ENCODE measurements around the gene MSRB3.

MSRB3 gene

DNA sequence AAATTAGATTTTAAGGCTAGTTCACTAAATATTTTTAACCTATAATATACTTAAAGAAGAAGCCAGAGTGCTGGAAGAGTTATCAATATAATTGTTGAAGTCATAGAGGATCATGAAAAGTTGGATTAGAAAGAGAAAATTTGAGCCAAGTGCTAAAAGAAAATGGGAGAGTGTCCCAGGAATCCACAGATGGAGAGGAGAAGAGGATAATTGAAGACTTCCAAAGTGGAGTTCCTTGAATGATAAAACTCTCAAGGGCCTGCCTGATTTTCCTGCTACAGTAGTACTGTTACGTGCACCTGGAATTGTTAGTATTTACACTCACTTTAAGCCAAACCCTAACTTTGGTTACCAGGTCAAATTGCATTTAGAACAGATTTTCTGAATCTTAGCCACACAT, 113.2 kb downstream of the MSRB3 start:
- no peak for DNase-seq (ENCODE audit: low read depth in 2 of 2)

DNA sequence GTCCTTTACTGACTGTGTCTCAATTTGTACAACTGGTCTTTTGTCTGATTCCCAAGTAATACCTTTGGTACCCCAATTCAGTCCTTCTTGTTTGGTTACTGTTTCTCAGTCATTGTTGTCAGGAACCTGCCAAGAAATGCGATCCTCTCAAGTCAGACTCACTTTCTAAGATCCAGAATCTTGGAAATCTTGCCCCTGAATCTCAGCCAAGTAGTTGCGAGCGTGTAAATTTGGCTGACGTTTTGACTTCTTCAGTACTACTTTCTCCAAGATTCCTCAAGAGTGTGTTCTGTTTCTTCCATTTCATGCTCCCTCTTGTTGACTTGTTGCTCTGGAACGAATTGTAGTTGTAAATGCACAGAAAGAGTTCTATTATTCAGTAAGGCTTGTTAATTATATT, 114.0 kb downstream of the MSRB3 start:
- no peak for DNase-seq (ENCODE audit: low read depth in 2 of 2)

DNA sequence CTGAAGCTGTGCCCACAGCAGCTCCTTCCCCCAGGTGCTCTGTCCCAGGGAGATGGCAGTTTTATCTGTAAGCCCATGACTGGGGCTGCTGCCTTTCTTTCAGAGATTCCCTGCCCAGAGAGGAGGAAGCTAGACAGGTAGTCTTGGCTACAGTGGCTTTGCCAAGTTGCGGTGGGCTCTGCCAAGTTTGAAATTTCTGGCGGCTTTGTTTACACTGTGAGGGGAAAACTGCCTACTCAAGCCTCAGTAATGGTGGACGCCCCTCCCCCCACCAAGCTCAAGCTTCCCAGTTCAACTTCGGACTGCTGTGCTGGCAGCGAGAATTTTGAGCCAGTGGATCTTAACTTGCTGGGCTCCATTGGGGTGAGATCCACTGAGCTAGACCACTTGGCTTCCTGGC, 124.7 kb downstream of the MSRB3 start:
- no peak for DNase-seq (ENCODE audit: low read depth in 2 of 2)

DNA sequence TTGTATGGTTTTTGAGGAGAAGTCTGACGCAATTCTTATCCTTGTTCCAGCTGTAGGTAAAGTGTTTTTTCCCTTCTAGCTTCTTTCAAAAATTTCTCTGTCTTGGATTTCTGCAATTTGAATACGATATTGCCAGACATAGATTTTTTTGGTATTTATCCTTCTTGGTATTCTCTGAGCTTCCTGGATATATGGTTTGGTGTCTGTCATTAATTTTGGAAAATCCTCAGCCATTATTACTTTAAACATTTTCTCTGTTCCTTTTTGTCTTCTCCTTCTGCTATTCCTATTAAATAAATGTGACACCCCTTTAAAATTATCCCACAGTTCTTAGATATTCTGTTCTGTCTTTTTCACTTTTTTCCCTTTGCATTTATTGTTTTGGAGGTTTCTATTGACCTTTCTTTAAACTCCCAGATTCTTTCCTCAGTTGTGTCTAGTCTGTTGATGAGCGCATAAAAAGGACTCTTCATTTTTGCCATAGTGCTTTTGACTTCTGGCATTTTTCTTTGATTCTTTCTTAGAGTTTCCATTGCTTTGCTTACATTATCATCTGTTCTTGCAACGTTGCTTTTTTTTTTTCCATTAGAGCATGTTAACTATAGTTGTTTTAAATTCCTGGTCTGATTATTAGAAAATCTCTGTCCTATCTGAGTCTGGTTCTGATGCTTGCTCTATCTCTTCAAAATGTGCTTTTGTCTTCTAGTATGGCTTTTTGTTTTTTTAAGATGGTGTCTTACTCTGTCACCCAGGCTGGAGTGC, 129.1 kb downstream of the MSRB3 start:
- no peak for DNase-seq (ENCODE audit: low read depth in 2 of 2)

DNA sequence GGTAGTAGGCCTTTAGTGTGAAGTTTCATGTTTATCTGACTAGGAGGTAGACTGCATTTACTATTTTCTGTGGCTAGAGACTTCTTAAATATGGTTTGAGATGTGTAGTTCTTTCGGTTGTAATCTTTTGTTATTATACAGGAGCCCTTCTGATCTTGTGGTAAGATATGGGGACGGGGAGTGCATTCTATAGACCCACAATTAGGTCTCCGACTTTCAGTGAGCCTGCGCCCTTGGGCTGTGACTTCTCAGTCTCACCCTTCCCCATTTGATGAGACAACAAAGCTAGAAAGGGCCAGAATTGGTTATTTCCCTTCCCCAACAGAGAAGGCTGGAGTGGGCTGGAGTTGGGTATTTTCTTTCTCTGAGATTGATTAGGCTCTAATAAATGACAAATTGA, 130.0 kb downstream of the MSRB3 start:
- no peak for DNase-seq (ENCODE audit: low read depth in 2 of 2)

DNA sequence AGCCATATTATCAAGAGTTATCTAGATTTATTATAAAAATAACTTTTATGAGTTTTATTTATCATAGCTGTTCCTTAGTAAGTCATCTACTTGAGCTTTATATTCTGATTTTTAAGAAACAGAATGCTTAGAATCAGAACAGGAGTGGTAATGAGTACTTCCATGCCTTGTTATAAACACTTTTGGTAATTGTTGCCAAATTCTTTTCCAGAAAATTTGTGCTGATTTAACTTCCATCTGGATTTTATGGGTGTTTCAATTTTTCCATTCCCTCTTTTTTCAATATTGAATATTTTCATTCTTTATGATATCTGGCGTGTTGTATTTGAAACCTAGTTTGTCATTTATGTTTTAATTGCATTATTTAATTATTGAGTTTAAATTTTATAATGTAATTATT, 131.2 kb downstream of the MSRB3 start:
- DNase-seq (ENCODE audit: low read depth in 2 of 2) = no peak

DNA sequence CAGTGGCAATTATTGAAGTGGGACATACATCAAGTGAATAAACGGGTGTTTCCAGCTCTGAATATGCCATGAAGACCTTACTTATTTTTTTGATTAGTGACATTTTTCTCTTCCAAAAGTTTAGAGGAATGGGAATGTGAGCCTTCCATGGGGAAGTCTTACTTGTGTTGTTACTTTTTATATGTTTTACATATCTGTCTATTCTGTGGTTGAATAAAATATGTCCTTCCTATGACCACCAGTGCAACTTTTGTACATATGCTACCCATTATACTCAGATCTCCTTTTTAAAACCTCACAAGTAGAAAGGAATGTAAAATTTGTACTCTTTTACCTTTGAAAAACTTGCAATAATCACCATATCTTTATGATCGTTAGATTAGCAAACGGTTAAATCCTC, 132.7 kb downstream of the MSRB3 start:
- DNase-seq (ENCODE audit: low read depth in 2 of 2) = peak; percentile 36 to 40

DNA sequence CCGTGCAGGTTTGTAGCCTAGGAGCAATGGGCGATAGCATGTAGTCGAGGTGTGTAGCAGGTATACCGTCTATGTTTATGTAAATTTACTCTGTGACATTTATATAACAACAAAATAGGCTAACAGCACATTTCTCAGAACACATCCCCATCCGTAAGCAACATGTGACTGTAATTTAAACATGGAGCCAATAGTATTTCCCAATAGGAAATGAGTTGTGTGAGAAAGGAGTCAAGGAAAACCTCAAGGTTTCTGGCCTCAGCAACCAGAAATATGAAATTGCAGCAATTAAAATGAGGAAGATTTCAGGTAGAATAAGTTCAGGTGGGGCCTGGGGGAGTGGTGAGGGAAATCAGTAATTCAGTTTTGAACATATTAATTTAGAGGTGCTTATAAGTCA, 136.0 kb downstream of the MSRB3 start:
- no peak for DNase-seq (ENCODE audit: low read depth in 2 of 2)

DNA sequence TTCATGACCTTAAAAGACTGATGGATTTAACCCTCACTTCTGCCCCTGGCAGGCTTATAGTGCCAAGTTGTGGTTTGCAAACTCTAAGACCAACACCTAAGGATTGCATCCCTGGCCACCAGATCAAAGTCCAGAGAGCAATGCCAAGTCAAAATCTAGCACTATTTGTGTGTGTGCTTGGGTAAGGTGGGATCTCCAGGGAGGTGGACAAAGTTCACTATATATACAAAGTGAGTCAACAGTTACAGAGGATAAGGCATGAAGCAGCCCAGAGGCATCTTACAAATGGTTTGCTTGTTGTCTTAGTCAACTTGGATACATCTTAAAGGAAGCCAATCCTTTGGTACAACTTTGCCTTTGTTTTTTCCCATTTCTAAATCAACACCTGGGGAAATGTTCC, 137.3 kb downstream of the MSRB3 start:
- no peak for DNase-seq (ENCODE audit: low read depth in 2 of 2)

DNA sequence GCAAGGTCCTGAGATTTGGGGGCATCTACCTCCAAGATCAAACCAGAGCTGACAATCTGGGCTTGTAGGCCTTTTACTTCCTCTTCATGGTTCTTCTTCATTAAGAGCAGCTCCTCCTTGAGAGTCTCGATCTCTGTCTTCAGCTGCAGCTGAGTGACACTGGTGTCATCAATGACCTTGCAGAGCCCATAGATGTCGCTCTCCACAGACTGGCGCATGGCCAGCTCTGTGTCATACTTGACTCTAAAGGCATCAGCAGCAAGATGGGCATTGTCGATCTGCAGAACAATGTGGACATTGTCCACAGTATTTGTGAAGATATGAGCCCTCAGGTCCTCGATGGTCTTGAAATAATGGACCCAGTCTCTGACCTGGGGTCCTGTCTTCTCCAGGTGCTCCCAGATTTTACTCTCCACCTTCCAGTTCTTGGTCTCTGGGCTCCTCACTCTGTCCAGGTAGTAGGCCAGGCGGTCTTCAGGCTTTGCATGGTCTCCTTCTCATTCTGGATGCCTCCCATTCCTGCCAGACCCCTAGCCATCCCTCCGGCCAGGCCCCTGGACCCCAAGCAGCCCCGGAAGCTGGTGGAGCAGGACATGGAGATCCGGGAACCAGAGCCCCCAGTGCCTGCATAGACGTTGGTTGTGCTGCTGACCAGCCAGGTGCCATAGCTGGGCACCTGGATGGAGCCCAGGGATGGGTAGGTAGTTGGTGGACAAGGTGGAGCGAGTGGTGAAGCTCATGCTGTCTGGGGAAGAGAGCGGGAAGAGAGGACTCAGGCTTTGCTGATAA, 141.0 kb downstream of the MSRB3 start:
- no peak for DNase-seq (ENCODE audit: low read depth in 2 of 2)

DNA sequence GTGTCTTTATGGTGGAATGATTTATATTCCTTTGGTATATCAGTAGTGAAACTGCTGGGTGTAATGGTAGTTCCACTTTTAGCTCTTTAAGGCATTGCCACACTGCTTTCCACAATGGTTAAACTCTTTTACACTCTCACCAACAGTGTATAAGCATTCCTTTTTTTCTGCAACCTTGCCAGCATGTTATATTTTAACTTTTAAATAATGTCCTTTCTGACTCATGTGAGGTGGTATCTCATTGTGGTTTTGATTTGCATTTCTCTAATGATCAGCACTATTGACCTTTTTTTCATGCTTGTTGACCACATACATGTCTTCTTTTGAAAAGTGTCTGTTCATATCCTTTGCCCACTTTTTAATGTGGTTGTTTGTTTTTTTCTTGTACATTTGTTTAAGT, 142.5 kb downstream of the MSRB3 start:
- no peak for DNase-seq (ENCODE audit: low read depth in 2 of 2)

DNA sequence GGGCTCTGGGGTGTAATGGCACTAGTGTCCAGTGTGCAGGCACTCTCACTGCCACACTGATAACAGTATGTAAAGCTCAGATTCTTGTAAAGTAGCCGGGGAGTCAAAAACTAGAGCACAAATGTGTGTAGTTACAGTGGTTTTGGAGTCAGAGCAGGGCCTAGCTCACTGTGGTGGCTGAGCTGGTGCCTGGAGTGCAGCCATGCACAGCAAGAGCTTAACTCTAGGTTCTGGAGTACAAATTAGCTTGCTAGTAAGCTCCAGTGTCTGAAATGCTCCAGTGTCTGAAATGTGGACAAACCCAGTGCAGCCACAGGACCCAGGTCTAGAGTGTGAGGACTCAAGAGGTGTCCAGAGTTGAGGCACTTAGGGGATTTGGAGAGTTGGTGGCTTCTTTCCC, 149.2 kb downstream of the MSRB3 start:
- no peak for DNase-seq (ENCODE audit: low read depth in 2 of 2)

DNA sequence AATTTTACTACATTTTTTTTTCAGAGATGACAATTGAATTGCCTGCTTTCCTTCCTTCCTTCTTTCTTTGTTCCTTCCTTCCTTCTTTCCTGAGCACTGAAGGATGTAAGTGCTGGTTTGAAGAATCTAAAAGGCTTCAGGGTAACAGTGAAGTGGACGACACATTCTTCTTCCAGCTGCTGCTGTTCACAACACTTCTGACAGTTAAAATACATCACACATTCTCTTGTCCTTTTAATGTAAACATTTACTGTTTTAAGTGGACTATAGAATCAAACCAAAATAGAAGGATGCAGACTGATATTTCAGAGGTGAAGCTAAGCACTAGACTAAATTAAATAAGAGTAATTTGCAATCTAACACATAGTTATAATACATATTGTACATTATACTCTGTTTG, 151.5 kb downstream of the MSRB3 start:
- DNase-seq (ENCODE audit: low read depth in 2 of 2) = no peak

DNA sequence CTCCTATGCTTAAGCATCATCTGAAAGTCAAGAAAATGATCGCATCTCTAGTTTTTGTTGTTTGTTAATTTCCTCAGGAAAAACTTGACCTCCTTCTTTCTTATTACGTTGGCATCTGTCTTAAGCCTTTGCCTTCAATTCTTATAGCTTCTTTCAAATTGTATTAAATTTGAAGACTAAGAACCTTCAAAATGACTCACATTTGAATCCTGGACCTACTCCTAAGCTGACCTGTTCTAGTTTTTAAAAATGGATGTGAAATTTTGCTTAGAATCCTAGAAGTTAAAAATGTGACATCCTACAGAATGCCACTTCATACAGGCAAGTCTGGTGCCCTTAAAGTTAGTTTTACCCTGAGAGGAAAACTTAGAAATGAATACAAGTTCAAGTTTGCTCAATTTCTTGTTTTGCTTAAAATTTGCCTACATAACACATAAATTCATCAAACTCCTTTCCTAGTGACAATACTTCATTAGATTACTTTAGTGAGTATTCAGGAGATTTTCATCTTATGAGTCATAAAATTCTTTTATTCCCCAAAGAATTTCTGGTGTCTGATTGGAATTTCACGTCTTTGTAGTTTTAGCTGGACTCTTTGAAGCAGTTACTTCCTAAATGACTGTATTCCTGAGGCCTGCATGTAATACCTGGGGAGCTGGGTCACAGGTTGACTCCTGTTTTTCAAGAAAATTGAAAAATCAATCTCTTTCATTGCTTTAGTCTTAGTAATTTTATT, 152.3 kb downstream of the MSRB3 start:
- peak; percentile 58 to 63 for DNase-seq (ENCODE audit: low read depth in 2 of 2)

DNA sequence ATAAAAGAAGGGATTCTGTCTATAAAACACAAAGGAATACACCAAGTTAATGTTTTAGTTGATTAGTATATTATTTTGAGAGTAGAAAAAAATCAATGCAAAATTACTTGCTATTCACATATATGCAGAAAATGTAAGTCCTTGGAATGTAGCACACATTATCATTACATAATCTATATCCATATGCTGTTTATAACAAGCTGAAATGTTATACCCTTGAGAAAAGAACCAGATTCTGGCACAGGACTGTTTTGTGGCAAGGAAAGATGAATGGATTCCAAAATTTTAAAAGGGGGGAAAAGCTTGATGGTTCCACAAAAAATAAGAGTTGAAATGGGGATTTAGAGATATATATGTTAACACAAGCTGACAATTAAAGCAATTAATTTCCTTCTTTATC, 153.6 kb downstream of the MSRB3 start:
- peak in 1 of 2 experiments; percentile 14 for DNase-seq (ENCODE audit: low read depth in 2 of 2)

DNA sequence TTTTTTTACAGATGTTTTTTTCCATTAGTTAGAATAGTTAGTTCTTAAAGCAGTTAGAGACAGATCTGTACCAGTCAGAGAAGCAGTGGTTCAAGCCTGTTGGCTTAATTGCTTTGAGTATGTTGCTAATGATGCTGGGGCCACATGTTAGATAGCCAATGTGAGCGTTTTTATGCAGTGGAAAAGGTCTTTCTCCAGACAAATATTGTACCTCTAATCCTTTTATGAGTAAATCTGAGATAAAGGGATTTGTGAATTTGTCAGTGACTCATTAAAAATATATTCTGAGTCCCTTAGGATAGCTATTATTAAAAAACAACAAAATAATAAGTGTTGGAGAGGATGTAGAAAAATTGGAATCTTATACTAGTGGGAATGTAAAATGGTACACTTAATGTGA, 154.2 kb downstream of the MSRB3 start:
- DNase-seq (ENCODE audit: low read depth in 2 of 2) = no peak

DNA sequence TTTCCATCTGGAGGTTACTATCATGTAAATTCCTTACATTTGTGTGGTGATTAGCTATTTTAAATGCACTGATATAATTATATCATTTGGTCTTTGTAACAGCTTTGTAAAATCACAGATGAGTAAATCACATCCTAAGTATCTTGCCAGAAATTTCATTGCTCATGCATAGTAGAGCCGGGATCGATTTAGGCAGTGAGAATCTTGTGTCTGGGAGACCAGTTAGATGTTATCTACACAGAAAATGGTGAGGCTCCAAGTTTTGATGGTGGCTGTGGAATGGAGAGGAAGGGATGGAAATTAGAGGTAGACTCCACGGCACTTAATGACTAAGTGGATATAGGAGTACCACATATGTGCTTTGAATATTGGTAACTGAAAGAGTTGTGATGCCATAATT, 156.3 kb downstream of the MSRB3 start:
- DNase-seq (ENCODE audit: low read depth in 2 of 2) = no peak

DNA sequence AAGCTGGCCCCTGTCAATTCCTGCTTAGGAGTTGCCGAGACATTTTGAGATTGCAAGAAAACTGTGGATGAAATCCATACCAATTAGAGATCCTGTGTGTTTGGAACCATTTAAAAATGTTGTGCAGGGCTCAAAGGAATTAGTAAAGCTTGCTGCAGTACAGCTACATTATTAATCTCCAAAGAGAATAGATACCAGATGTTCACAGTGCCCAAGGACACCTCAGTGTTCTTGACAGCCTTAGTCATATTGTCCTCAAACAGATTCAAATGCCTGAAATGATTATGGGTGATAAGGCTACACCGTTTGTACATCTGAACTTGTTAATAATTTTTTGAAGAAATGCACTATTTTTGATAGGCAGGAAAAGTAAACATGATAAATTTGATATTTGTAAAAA, 164.6 kb downstream of the MSRB3 start:
- peak in 1 of 2 experiments; percentile 32 for DNase-seq (ENCODE audit: low read depth in 2 of 2)

DNA sequence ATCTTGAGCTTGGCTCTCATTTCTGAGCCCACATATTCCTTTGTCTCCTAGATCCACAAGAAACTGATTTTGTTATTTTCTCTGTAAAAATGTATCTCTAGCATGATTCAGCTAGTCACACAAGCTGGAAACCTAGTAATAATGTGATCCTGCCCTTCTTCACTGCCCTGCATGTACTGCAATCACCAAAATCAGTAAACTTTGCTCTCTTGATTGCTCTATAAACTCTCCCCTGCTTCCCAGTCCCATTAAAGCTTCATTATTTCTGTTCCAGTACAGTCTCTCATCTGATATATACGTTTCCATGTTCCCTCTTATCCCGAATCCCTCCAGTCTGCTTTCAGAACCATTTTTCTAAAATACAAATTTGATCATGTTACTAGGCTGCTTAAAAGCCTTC, 166.5 kb downstream of the MSRB3 start:
- no peak for DNase-seq (ENCODE audit: low read depth in 2 of 2)

DNA sequence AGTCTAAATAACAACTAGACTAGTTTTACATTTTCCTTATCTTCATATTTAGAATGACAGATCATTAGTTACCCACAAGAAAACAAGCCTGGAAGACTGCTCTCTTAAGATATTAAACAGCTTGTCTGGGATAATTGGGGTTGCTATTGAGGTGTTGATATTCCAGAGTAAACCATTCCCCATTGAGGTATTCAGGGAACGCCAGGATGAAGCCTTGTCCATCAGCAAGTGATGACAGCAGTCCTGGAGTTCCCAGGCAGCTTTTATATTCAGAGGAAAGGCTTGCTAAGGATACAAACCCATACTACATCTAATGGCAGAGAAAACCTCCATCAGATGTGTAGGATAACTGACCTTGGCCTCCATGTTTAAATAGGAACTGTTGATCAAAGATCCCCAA, 168.4 kb downstream of the MSRB3 start:
- DNase-seq (ENCODE audit: low read depth in 2 of 2) = no peak

DNA sequence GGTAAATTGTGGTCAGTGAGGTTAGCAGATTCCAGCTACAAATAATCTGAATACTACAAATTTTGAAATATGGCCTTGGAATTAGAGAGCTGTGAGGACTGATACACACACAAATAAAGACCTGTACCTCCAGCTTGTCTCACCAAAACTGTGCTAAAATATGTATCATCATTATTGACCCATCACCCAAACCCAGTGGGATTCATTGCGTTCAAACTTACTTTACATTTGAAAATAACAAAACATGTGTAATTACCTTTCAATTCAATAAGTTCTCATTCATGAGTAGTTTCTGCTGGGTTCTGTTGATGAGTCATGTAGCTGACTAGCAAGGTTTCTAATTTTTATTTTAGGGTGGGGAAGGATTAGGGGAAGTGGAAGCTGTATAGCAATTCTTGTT, 170.9 kb downstream of the MSRB3 start:
- no peak for DNase-seq (ENCODE audit: low read depth in 2 of 2)

DNA sequence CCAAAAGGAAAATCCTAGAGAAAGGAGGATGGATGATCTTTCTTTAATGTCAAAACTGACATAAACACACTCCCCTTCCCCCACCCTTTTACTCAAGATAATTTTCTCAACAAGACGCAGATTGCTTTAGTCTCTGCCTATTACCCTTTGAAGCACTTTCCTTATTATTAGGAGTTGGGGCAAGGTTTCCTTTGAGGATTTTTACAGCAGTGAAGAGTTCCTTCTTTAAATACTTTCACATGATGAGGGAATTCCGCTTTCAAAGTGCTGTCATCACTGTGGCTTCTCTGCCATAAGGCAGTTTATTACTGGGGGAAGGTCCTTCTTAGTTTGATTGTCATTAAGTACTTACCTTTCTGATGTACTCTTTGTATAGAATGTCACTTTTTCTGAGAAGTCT, 172.1 kb downstream of the MSRB3 start:
- no peak for DNase-seq (ENCODE audit: low read depth in 2 of 2)

Data from fibroblast of skin of left biceps (primary cell).